Lung microvascular endothelial cell (primary cell): ENCODE results near the gene CUX1. TPM values are rescaled to one million over a fixed set of nuclear protein-coding genes. Genes with fewer than 3 reads are reported as not detected.
A peak's percentile ranks its signal among the peaks of the same experiment; 100 is the strongest.
"Not testable (repeated sequence)": the region's sequence is repeated elsewhere in the genome, so short reads cannot be mapped to it uniquely, and the experiment has no call there.

Experiments
- DNase-seq, 2 donors: peaks; one replicate each; pipeline versions ENCODE4 v3.0.0 to v3.0.0-alpha.2; 2010; ENCODE audit warnings: low read depth in 2 of 2
- total RNA-seq: library from RNA; depleted of rRNA; stranded (reverse); fragments of >200 nt; gene quantifications from 2 replicates; pipeline ENCODE4 v1.2.1, GENCODE V29; 2014

CUX1 gene
- total RNA-seq, 1 donor from 2014 or later = 22.8 TPM

GRCh38 chr7:101823096-101823495 is 5.7 kb downstream of the CUX1 start:
- DNase-seq = peak in 1 of 2 donors; percentile 9

GRCh38 chr7:101823596-101823995 is 6.2 kb downstream of the CUX1 start:
- DNase-seq = no peak

- no peak for DNase-seq
These were observed 7.0 kb downstream of the CUX1 start for GRCh38 chr7:101824440-101824839.

- no peak for DNase-seq
These were observed 8.8 kb downstream of the CUX1 start for GRCh38 chr7:101826081-101826835.

GRCh38 chr7:101828301-101829020 is 11.0 kb downstream of the CUX1 start:
- no peak for DNase-seq

GRCh38 chr7:101829374-101829773 is 11.9 kb downstream of the CUX1 start:
- DNase-seq = no peak

- no peak for DNase-seq
These were observed 12.4 kb downstream of the CUX1 start for GRCh38 chr7:101829821-101830220.

GRCh38 chr7:101831396-101831795 is 14.0 kb downstream of the CUX1 start:
- not testable (repeated sequence) for DNase-seq

GRCh38 chr7:101832205-101832631 is 14.8 kb downstream of the CUX1 start:
- DNase-seq = no peak

GRCh38 chr7:101832685-101833375 is 15.4 kb downstream of the CUX1 start:
- DNase-seq = no peak

GRCh38 chr7:101833799-101834198 is 16.4 kb downstream of the CUX1 start:
- no peak for DNase-seq

- no peak for DNase-seq
These were observed 17.7 kb downstream of the CUX1 start for GRCh38 chr7:101835136-101835535.

- DNase-seq = not testable (repeated sequence)
These were observed 20.0 kb downstream of the CUX1 start for GRCh38 chr7:101837433-101837832.

GRCh38 chr7:101838837-101839483 is 21.5 kb downstream of the CUX1 start:
- DNase-seq = no peak

GRCh38 chr7:101841328-101841727 is 23.9 kb downstream of the CUX1 start:
- DNase-seq = no peak

- no peak for DNase-seq
These were observed 26.2 kb downstream of the CUX1 start for GRCh38 chr7:101843293-101844271.

- no peak for DNase-seq
These were observed 28.5 kb downstream of the CUX1 start for GRCh38 chr7:101845974-101846373.

- DNase-seq = no peak
These were observed 29.5 kb downstream of the CUX1 start for GRCh38 chr7:101846800-101847538.

GRCh38 chr7:101848208-101848951 is 31.0 kb downstream of the CUX1 start:
- DNase-seq = no peak
